22Rv1 (cell line): Measurements from ENCODE around the gene NAALADL1.

Experiments used
- H3K27ac ChIP-seq: fragments of 450-650 bp; 2 replicates; pipeline ENCODE4 v1.5.1; 2017
- ZFX ChIP-seq: fragments of 450-650 bp; IDR thresholded peaks from 2 replicates; pipeline ENCODE4 v1.6.1; 2017; ENCODE audit warnings: antibody characterized with exemption, borderline replicate concordance
- TF ChIP-seq, protein P1 (sequence below): fragments of 450-650 bp; IDR thresholded peaks from 2 replicates; pipeline ENCODE4 v1.5.1; 2017; ENCODE audit warnings: mild to moderate bottlenecking

NAALADL1 gene, protein sequence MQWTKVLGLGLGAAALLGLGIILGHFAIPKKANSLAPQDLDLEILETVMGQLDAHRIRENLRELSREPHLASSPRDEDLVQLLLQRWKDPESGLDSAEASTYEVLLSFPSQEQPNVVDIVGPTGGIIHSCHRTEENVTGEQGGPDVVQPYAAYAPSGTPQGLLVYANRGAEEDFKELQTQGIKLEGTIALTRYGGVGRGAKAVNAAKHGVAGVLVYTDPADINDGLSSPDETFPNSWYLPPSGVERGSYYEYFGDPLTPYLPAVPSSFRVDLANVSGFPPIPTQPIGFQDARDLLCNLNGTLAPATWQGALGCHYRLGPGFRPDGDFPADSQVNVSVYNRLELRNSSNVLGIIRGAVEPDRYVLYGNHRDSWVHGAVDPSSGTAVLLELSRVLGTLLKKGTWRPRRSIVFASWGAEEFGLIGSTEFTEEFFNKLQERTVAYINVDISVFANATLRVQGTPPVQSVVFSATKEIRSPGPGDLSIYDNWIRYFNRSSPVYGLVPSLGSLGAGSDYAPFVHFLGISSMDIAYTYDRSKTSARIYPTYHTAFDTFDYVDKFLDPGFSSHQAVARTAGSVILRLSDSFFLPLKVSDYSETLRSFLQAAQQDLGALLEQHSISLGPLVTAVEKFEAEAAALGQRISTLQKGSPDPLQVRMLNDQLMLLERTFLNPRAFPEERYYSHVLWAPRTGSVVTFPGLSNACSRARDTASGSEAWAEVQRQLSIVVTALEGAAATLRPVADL

GRCh38 chr11:65058419-65059054, at the start of gene NAALADL1:
Gene NAALADL1, minus strand, starts transcription at chr11:65058553. Its CDS starts 32 bp downstream, at chr11:65058521.
- no peak for TF ChIP-seq ZFX
- TF ChIP-seq, protein P1, sequence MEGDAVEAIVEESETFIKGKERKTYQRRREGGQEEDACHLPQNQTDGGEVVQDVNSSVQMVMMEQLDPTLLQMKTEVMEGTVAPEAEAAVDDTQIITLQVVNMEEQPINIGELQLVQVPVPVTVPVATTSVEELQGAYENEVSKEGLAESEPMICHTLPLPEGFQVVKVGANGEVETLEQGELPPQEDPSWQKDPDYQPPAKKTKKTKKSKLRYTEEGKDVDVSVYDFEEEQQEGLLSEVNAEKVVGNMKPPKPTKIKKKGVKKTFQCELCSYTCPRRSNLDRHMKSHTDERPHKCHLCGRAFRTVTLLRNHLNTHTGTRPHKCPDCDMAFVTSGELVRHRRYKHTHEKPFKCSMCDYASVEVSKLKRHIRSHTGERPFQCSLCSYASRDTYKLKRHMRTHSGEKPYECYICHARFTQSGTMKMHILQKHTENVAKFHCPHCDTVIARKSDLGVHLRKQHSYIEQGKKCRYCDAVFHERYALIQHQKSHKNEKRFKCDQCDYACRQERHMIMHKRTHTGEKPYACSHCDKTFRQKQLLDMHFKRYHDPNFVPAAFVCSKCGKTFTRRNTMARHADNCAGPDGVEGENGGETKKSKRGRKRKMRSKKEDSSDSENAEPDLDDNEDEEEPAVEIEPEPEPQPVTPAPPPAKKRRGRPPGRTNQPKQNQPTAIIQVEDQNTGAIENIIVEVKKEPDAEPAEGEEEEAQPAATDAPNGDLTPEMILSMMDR: no peak
- H3K27ac ChIP-seq: no peak within 1 kb of the TSS

- no peak overlapping the region for H3K27ac ChIP-seq
- no peak for TF ChIP-seq ZFX
- TF ChIP-seq, protein P1: no peak
Observed at GRCh38 chr11:65107751-65108468, 49.6 kb upstream of the NAALADL1 start.

- TF ChIP-seq, protein P1: no peak
- TF ChIP-seq ZFX: no peak
- no peak overlapping the region for H3K27ac ChIP-seq
Observed at GRCh38 chr11:65107078-65107477, 48.7 kb upstream of the NAALADL1 start.

DNA sequence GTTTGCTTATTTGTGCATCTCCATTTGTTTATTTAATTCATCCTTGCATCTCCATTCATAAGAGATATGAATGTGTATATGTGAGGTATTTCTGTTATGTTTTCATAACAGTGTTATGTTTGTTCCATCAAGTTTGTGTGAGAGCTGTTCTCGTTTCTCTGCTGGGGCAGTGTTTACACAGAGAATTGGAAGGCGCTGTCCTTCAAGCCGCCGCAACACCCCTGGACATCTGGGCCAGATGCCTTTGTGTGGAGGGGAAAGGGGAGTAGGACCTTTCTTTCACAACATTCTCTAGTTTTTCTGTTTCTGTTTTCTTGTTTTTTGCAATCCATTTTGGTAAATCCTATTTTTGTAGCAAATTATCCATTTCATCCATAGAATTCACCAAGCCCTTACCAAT, 46.3 kb upstream of the NAALADL1 start:
- peak overlapping the region; percentile 92 for H3K27ac ChIP-seq
- TF ChIP-seq, protein P1: no peak
- no peak for TF ChIP-seq ZFX

DNA sequence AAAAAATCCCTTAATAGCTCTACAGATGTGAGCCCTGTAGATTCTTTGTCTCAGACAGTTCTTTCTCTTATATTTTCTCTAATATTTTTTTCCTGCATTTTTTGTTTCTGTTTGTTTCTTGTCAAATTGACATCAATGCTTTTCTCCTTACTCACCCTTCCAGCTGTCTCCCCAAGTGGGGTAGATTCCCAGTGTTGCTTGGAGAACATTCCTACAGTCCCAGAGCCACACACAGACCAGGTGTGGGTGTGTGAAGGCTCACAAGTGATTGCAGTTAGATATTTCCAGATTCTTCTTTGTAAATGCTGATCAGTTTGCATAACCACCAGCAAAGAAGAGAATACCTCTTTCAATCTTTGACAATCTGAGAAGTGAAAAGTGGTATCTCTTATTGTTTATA, 45.1 kb upstream of the NAALADL1 start:
- no peak for TF ChIP-seq ZFX
- TF ChIP-seq, protein P1: no peak
- peak overlapping the region; percentile 92 for H3K27ac ChIP-seq

DNA sequence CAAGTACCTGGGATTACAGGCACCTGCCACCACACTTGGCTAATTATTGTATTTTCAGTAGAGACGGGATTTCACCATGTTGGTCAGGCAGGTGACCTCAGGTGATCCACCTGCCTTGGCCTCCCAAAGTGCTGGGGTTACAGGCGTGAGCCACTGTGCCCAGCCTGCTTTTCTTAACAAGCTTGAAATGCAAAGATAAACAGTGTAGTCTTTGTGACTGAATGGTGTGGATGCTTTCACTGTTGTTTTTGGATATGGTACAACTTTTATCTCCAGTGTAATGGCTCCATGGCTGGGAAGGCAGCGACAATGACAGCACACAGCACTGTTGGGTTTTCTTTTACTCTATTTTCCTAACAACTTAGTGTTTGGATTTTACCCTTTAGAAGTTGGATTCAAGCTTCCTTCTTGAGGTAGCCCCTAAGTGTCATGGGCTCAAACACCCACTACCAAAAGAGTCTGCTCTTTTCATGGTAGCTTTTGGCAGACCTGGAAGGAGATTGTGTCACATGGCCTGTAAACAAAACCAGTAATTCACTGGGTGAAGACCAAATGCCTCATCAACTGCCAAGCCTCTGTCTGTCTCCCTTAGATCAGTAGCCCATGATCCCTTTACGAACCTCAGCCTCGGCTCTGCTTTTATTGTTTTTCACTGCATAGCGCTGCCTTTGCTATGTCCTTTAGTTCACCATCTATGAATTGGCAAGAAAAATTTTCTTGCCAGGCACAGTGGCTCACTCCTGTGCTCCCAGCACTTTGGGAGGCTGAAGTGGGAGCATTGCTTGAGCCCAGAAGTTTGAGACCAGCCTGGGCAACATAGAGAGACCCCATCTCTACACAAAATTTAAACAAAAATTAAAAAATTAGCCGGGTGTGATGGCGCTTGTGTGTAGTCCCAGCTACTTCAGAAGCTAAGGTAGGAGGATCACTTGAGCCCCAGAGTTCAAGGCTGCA, 44.1 kb upstream of the NAALADL1 start:
- peak overlapping the region; percentile 92 for H3K27ac ChIP-seq

More for the DNA sequence above, 44.1 kb upstream of the NAALADL1 start:
- TF ChIP-seq, protein P1: no peak
- TF ChIP-seq ZFX: no peak
